CD4-positive, alpha-beta T cell (primary cell): ENCODE measurements around the gene TNFRSF17. TPM values are rescaled to one million over a fixed set of nuclear protein-coding genes. Genes with fewer than 3 reads are reported as not detected.

Experiments used
- ATAC-seq: fragments of 200-7000 bp; cut with Tn5 transposase; one replicate; pipeline ENCODE4 v1.10.0; 2022; ENCODE audit warnings: mild to moderate bottlenecking; ENCODE audit not compliant: poor library complexity
- CTCF ChIA-PET: fragments of 350-600 bp; sonication (Branson Sonifier 250); formaldehyde crosslinking; loops from one replicate; lab custom pipeline; 2021; ENCODE audit warnings: antibody characterized with exemption, inconsistent platforms; lab: Charles Lee
- POLR2A ChIA-PET: fragments of 350-600 bp; sonication (Branson Sonifier 250); formaldehyde crosslinking; loops from one replicate; lab custom pipeline; 2021; ENCODE audit warnings: antibody characterized with exemption, inconsistent platforms; lab: Charles Lee
- DNase-seq, 14 experiments: peaks; one replicate each; pipeline ENCODE4 v3.0.0-alpha.2; 2013 to 2020; ENCODE audit warnings: mixed read lengths in 2 of 14
- H3K27ac ChIP-seq, 2 donors: one replicate each; pipeline versions ENCODE4 v1.5.1 to v1.7.0; 2013; ENCODE audit warnings: low read length in 2 of 2, low read depth in 1 of 2, mild to moderate bottlenecking in 1 of 2
- H3K27me3 ChIP-seq, 2 experiments: 1 replicate in 1 of 2; 2 replicates in 1 of 2; pipeline versions ENCODE4 v1.6.1 to v1.7.0; 2013; ENCODE audit warnings: low read length in 2 of 2, control low read depth in 1 of 2, mild to moderate bottlenecking in 1 of 2, moderate library complexity in 1 of 2; ENCODE audit not compliant: insufficient read depth in 2 of 2, control insufficient read depth in 1 of 2
- H3K36me3 ChIP-seq: one replicate; pipeline ENCODE4 v1.6.1; 2013; ENCODE audit warnings: low read length, control low read depth; ENCODE audit not compliant: insufficient read depth
- H3K4me1 ChIP-seq: one replicate; pipeline ENCODE4 v1.6.1; 2013; ENCODE audit warnings: low read length, control low read depth; ENCODE audit not compliant: insufficient read depth
- H3K4me3 ChIP-seq: one replicate; pipeline ENCODE4 v1.5.1; 2013; ENCODE audit warnings: mild to moderate bottlenecking, low read length, moderate library complexity
- H3K9me3 ChIP-seq, 2 experiments: 1 replicate in 1 of 2; 2 replicates in 1 of 2; pipeline versions ENCODE4 v1.6.1 to v1.7.0; 2013; ENCODE audit warnings: low read length in 2 of 2, mild to moderate bottlenecking in 2 of 2, control low read depth in 1 of 2, moderate library complexity in 1 of 2; ENCODE audit not compliant: control insufficient read depth in 1 of 2, insufficient read depth in 1 of 2
- H3K27ac Mint-ChIP-seq: one replicate; pipeline ENCODE4 v1.8.0; 2020; ENCODE audit warnings: mixed read lengths
- H3K27me3 Mint-ChIP-seq: one replicate; pipeline ENCODE4 v1.8.0; 2021; ENCODE audit warnings: mixed read lengths
- H3K36me3 Mint-ChIP-seq: one replicate; pipeline ENCODE4 v1.8.0; 2021; ENCODE audit warnings: low read depth, mixed read lengths
- H3K4me1 Mint-ChIP-seq: one replicate; pipeline ENCODE4 v1.8.0; 2021; ENCODE audit warnings: low read depth, mixed read lengths
- H3K4me3 Mint-ChIP-seq: one replicate; pipeline ENCODE4 v1.8.0; 2020; ENCODE audit warnings: mild to moderate bottlenecking, mixed read lengths
- H3K9me3 Mint-ChIP-seq: one replicate; pipeline ENCODE4 v1.8.0; 2020; ENCODE audit warnings: mixed read lengths
- intact Hi-C, 2 experiments: fragments of 100-400 bp; cut with DNase I in 1 of 2; cut with micrococcal nuclease in 1 of 2; formaldehyde crosslinking; loops; one replicate each; pipeline versions ENCODE4 v1.15.1 to v1.9.0; 2023 to 2025; cut with DNase I, micrococcal nuclease
- total RNA-seq, 174 experiments: library from RNA in 2 of 174; stranded (reverse) in 2 of 174; gene quantifications; one replicate each; pipeline ENCODE4 v1.2.3 and lab custom pipeline; 2021 to 2026
- TF ChIP-seq, protein P1 (sequence below): fragments of 200-600 bp; IDR thresholded peaks from one replicate; pipeline ENCODE4 v1.8.0; 2022; ENCODE audit warnings: antibody characterized with exemption, mild to moderate bottlenecking

The TNFRSF17 gene
- total RNA-seq, 2 experiments from 2014 or later, result not detected

DNA sequence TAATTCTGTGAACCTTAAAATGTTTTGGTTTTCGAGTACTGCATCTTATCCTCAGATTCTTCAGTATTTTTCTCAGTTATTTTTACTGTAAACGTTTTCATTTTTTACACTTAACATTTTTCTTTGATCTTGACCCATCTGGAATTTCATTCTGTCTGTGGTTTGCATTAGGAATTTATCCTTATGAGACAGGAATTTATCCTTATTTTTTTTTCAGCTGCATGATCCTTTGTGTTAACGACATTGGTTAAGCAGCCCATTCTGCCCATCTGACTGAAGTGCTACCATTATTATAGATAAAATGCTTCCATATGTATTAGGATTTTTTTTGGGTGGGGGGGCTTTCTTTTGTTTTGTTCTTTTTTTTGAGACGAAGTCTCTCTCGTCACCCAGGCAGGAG is 52.5 kb downstream of the TNFRSF17 start:
- ChIA-PET POLR2A (no interaction called here), CTCF (no interaction called here)
- ATAC-seq (no peak), DNase-seq (no peak)
- H3K4me3 ChIP-seq, result no peak overlapping the region
- peaks cover 9% of the 10 kb centered on the region for H3K36me3 Mint-ChIP-seq
- no peaks in the 10 kb centered on the region for H3K9me3 Mint-ChIP-seq
- H3K4me1 ChIP-seq, result no peaks in the 10 kb centered on the region
- H3K4me1 Mint-ChIP-seq, result no peaks in the 10 kb centered on the region
- no peak overlapping the region for H3K27ac ChIP-seq
- H3K27me3 ChIP-seq, result no peaks in the 10 kb centered on the region
- intact Hi-C loops, result no loop called here
- TF ChIP-seq, protein P1, sequence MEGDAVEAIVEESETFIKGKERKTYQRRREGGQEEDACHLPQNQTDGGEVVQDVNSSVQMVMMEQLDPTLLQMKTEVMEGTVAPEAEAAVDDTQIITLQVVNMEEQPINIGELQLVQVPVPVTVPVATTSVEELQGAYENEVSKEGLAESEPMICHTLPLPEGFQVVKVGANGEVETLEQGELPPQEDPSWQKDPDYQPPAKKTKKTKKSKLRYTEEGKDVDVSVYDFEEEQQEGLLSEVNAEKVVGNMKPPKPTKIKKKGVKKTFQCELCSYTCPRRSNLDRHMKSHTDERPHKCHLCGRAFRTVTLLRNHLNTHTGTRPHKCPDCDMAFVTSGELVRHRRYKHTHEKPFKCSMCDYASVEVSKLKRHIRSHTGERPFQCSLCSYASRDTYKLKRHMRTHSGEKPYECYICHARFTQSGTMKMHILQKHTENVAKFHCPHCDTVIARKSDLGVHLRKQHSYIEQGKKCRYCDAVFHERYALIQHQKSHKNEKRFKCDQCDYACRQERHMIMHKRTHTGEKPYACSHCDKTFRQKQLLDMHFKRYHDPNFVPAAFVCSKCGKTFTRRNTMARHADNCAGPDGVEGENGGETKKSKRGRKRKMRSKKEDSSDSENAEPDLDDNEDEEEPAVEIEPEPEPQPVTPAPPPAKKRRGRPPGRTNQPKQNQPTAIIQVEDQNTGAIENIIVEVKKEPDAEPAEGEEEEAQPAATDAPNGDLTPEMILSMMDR, result no peak
- H3K4me3 Mint-ChIP-seq, result no peak overlapping the region
- no peaks in the 10 kb centered on the region for H3K36me3 ChIP-seq
- H3K9me3 ChIP-seq, result no peaks in the 10 kb centered on the region
- no peak overlapping the region for H3K27ac Mint-ChIP-seq
- H3K27me3 Mint-ChIP-seq, result no peaks in the 10 kb centered on the region

Other genes starting within 250 kb of the TNFRSF17 start
- gene TXNDC11, start 222.4 kb upstream of the TNFRSF17 start, total RNA-seq, result 100 to 1,000 TPM; 111 to 112 TPM
- gene ZC3H7A, start 168.0 kb upstream of the TNFRSF17 start, total RNA-seq, result 100 to 1,000 TPM; 131 to 143 TPM
- 100 to 1,000 TPM; 224 to 237 TPM for gene RSL1D1, start 113.7 kb upstream of the TNFRSF17 start, total RNA-seq
- gene GSPT1, start 49.3 kb upstream of the TNFRSF17 start, total RNA-seq, result 100 to 1,000 TPM; 257 to 269 TPM
- gene NPIPB2, start 23.2 kb upstream of the TNFRSF17 start, total RNA-seq, result 10 to 100 TPM; 10.6 to 12.3 TPM
- 10 to 100 TPM; 26.7 to 27.4 TPM for gene SNX29, start 11.5 kb downstream of the TNFRSF17 start, total RNA-seq